GM18526 (cell line): ENCODE measurements around the gene NUDT16.

Experiments
- POLR2A ChIP-seq: IDR thresholded peaks from 3 replicates; pipeline ENCODE4 v1.6.1; 2011; ENCODE audit not compliant: insufficient read length; ENCODE audit errors: extremely low read depth

NUDT16 gene

DNA sequence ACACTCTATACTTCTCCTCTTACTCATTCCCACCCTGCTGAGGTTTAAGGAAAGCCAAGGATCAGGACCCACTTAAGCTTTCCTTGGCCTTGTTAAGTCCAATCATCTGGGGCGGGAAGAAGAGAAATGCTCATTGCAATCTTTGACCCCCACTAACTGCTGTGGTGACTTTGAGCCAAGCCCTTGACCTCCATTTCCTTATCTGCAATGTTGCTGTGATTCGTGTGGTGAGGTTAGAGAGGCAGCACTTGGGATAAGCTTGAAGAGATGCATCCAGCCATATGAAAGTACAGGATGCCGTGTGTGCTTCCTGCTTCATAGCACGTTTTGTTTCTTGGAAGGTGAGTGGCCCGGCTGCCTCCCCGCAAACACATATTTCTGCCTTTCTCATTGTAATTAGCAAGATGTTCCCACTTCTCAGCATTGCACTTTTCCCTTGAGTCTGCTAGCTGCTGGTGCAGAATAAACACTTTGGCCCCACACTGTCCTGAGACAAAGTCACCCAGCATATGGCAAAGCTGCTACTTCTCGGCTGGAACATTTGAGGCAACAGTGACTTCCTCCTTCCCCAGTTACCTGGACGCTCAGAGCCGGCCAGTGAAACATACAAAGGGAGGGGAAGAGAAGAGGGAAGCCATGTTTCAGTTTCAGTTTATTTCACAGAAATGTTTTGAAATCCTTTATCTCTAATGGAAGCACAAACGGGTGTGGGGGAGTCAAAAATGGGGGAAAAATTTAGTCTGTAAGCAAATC, 10.5 kb upstream of the NUDT16 start:
- no peak for TF ChIP-seq POLR2A

DNA sequence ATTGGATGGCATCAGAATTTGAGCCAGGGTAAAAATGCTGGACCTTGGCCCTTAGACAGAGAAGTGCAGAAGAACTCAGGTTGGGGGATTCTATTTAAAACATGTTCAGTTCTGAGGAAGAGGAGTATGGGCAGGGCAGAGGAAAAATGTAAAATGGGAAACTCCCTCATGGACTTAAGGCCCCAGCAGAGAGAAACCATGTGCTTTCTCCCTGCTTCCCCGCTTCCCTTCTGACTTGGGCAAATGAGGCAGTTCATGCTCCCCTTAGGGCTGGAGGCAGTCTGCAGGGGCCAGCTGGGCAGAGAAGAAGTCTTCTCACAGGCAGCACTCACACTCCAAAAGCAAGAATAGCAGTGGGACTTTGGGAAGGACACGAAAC, 9.9 kb upstream of the NUDT16 start:
- no peak for TF ChIP-seq POLR2A

GRCh38 chr3:131374741-131375140, 6.8 kb upstream of the NUDT16 start:
- TF ChIP-seq POLR2A, result no peak

GRCh38 chr3:131386429-131387165, 5.0 kb downstream of the NUDT16 start:
- TF ChIP-seq POLR2A, result no peak

GRCh38 chr3:131387796-131388489, 6.4 kb downstream of the NUDT16 start:
- TF ChIP-seq POLR2A, result no peak

- TF ChIP-seq POLR2A, result no peak
Observed at GRCh38 chr3:131388490-131388799, 6.9 kb downstream of the NUDT16 start.

GRCh38 chr3:131390331-131390730, 8.8 kb downstream of the NUDT16 start:
- TF ChIP-seq POLR2A, result no peak

GRCh38 chr3:131393051-131393450, 11.5 kb downstream of the NUDT16 start:
- TF ChIP-seq POLR2A, result no peak

DNA sequence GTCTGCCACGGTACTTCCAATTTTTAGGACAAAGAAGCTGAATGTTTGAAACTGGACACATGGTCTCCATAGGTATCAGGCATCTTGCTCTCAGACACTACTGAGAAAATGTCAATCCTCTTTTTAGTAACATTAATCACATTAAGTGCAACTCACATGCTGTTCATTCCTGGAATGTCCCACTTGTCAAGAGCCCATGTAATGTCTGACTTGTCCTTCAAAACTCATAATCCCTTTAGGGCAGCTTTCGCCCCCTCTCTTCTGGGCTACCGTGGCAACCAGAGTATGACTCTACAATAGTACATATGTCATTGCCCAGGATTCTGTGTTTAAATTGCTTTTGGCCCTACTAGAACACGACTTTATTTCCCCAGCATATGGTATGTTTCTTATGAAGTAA, 12.3 kb downstream of the NUDT16 start:
- TF ChIP-seq POLR2A, result no peak

DNA sequence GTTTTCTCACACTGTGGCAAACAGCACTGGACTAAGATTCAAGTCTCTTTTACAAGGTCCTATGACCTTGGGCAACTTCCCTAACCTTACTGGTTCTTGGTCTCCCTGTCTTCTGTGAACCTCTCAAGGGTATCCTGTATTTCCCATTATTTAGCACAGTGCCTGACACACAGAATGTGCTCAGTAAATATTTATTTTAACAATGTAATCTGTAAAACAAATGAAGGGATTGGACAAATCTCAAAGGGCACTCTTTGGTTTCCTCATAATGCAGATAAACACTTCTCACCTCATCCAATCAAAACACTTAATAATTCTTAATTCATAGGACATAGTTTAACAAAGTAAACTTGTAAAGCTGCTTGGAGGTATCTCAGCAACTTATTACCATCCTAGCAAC, 12.8 kb downstream of the NUDT16 start:
- TF ChIP-seq POLR2A, result no peak

DNA sequence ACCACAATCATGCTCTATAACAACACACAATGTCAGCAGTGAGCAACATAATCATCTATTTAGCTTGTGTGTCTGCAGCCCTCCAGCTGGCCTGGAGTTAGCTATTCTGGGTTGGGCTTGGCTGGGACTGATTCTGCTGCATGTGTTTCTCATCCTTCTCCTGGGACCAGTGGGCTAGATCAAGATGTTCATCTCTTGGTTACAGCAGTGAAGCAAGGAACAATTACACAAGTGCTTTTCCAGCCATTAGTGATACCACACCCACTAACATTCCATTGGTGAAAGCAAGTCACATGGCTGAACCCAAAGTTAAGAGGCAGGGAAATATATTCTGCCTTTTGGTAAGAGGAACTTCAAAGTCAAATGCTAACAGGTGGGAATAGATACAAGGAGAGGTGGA, 14.6 kb downstream of the NUDT16 start:
- TF ChIP-seq POLR2A, result no peak

GRCh38 chr3:131397889-131398288, 16.3 kb downstream of the NUDT16 start:
- TF ChIP-seq POLR2A, result no peak

- TF ChIP-seq POLR2A, result no peak
Observed at GRCh38 chr3:131401978-131402377, 20.4 kb downstream of the NUDT16 start.

- no peak for TF ChIP-seq POLR2A
Observed at GRCh38 chr3:131402391-131403039, 20.9 kb downstream of the NUDT16 start.

DNA sequence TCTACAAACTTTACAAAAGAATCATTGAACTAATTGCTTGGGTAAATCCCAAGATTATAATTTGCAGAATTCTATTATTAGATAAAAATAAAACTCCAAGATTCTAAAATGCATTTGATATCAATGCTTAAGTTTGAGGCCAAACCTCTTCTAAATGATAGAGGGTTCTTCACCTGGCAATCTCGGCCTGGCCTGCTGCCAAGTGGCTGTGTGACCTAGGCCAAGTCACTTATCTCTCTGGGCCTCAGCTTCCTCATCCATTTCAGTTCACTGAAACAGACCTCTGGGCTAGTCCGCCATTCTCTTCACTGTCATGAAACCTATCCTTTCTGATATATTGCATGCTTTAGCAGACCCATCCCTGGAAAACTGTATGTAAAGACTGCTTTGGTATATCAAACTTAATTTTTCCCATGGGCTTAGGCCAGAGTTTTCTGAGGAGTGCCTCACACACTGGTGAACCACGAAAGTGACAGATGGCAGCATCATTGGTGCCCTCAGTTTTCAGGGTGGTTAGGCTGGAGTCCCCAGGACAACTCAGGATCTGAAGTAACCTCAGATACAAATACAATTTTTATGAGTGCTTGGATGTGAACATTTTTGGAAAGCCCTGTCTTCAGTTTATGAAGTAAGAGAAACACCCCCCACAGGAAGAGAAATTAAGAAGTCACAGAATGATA, 21.8 kb downstream of the NUDT16 start:
- no peak for TF ChIP-seq POLR2A
